ENCODE data around the gene THOC2.
"Not testable (repeated sequence)": the region's sequence is repeated elsewhere in the genome, so short reads cannot be mapped to it uniquely, and the experiment has no call there.

THOC2 gene

GRCh38 chrX:123665197-123665596 is 67.7 kb downstream of the THOC2 start:
- no peak for DNase-seq (ENCODE audit: low spot score)

DNA sequence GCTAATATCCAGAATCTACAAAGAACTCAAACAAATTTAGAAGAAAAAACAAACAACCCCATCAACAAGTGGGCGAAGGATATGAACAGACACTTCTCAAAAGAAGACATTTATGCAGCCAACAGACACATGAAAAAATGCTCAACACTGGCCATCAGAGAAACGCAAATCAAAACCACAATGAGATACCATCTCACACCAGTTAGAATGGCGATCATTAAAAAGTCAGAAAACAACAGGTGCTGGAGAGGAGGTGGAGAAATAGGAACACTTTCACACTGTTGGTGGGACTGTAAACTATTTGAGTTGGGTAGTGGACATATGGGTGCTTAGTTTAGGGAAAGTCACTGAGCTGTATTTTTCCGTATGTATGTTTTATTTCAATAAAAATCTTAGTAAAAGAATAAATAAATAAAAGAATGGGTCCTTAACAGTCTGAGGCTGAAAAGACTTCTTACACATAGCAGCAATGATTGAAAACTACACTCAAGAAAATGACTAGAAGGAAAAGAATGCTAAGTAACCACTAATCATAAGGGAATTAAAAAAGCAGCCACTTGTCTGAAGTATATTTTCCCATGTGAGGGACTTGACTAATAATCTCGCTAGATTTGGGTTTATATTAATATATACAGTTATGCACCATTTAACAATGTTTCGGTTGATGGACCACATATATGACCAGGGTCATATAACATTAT is 68.2 kb downstream of the THOC2 start:
- not testable (repeated sequence) for DNase-seq (ENCODE audit: low spot score)

- DNase-seq (ENCODE audit: low spot score): not testable (repeated sequence)
Observed at GRCh38 chrX:123663720-123664119, 69.1 kb downstream of the THOC2 start.

DNA sequence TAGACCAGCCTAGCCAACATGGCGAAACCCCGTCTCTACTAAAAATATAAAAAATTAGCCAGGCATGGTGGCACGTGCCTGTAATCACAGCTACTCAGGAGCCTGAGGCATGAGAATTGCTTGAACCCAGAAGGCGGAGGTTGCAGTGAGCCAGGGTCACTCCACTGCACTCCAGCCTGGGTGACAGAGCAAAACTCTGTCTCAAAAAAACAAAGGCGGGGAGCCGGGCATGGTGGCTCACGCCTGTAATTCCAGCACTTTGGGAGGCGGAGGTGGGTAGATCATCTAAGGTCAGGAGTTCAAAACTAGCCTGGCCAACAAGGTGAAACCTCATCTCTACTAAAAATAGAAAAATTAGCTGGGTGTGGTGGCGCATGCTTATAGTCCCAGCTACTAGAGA is 76.3 kb downstream of the THOC2 start:
- DNase-seq (ENCODE audit: low spot score): not testable (repeated sequence)

DNA sequence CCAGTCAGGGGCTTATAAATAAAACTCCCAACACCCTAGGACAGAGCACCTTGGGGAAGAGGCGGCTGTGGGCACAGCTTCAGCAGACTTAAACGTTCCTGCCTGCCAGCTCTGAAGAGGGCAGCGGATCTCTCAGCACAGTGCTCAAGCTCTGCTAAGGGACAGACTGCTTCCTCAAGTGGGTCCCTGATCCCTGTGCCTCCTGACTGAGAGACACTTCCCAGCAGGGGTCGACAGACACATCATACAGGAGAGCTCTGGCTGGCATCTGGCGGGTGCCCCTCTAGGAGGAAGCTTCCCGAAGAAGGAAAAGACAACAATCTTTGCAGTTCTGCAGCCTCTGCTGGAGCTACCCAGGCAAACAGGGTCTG is 84.1 kb downstream of the THOC2 start:
- not testable (repeated sequence) for DNase-seq (ENCODE audit: low spot score)

DNA sequence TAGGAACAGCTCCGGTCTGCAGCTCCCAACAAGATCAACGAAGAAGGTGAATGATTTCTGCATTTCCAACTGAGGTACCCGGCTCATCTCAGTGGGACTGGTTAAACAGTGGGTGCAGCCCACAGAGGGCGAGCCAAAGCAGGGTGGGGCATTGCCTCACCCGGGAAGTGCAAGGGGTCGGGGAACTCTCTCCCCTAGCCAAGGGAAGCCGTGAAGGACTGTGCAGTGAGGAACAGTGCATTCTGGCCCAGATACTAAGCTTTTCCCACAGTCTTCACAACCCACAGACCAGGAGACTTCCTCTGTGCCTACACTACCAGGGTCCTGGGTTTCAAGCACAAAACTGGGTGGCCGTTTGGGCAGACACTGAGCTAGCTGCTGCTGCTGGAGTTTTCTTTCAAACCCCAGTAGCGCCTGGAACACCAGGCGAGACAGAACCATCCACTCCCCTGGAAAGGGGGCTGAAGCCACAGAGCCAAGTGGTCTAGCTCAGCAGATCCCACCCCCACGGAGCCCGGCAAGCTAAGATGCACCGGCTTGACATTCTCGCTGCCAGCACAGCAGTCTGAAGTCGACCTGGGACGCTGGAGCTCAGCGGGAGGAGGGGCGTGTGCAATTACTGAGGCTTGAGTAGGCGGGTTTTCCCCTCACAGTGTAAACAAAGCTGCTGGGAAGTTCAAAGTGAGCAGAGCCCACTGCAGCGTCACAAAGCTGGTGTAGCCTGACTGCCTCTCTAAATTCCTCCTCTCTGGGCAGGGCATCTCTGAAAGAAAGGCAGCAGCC is 84.6 kb downstream of the THOC2 start:
- DNase-seq (ENCODE audit: low spot score): peak; percentile 11

GRCh38 chrX:123647244-123647643 is 85.6 kb downstream of the THOC2 start:
- no peak for DNase-seq (ENCODE audit: low spot score)

- no peak for DNase-seq (ENCODE audit: low spot score)
Observed at GRCh38 chrX:123629502-123629901, 103.3 kb downstream of the THOC2 start.

GRCh38 chrX:123626962-123627361 is 105.9 kb downstream of the THOC2 start:
- no peak for DNase-seq (ENCODE audit: low spot score)

DNA sequence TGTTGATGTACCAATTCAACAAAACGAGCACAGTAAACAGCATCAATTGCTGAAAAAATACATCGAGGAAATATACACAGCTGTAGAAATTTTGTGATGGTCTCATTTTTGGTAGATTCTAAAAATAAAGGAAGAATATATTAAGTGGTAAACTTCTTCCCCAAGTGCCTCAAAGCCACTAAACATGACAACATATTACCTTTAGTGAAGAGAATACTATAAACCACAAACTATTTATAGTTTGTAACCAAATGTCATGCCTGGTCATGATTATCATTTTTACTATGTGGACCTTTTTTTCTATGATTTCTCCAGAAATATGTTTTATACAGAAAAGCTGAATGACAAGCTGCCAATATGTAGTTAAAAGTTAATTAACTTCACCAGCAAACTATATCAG is 106.9 kb downstream of the THOC2 start:
- DNase-seq (ENCODE audit: low spot score): no peak

GRCh38 chrX:123625477-123625876 is 107.4 kb downstream of the THOC2 start:
- no peak for DNase-seq (ENCODE audit: low spot score)

DNA sequence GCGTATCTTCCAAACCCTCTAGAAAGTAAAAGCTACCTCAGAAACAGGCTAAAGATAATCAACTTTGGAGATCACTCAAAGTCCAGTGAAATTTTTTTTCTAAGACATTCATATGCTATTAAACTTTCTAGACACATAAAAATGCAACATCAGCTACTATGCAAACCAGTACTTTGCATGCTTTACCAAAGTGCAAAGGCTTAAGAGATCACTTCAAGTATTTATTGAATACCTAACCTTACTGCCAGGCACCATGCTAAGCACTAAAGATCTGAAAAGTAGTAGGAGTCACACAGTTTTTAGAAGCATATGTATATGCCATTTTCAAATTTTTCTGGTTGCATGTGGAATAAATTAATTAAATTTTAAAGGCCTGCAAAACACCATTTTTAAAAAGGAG is 115.8 kb downstream of the THOC2 start:
- DNase-seq (ENCODE audit: low spot score): no peak

- DNase-seq (ENCODE audit: low spot score): no peak
Observed at GRCh38 chrX:123610915-123611314, 121.9 kb downstream of the THOC2 start.

DNA sequence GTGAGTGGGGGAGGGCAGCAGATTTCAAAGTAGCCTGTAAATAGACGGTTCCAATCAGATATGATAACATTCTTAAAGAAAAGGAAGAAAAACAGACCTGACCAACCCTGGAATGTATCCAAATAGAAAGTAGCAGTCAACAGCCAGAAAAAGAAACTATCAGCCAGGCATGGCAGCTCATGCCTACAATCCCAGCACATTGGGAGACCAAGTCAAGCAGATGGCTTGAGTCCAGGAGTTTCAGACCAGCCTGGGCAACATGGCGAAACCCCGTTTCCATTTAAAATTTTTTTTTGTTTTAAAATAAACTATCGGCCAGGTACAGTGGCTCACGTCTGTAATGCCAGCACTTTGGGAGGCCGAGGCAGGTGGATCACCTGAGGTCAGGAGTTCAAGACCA is 125.0 kb downstream of the THOC2 start:
- no peak for DNase-seq (ENCODE audit: low spot score)

- no peak for DNase-seq (ENCODE audit: low spot score)
Observed at GRCh38 chrX:123607270-123607669, 125.6 kb downstream of the THOC2 start.

DNA sequence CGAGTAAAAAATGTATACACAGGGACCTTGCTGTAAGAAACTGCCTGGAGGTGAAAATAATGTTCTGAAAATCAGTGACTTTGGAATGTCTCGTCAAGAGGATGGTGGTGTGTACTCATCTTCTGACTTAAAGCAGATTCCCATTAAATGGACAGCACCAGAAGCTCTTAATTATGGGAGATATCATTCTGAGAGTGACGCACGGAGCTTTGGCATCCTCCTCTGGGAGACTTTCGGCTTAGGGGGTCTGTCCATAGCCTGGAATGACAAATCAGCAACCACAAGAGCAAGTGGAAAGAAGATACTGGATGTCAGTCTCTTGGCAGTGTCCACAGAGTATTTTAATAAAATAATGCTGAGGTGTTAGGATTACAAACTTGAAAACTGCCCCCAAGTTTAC is 129.4 kb downstream of the THOC2 start:
- no peak for DNase-seq (ENCODE audit: low spot score)

- no peak for DNase-seq (ENCODE audit: low spot score)
Observed at GRCh38 chrX:123601437-123601836, 131.4 kb downstream of the THOC2 start.

DNA sequence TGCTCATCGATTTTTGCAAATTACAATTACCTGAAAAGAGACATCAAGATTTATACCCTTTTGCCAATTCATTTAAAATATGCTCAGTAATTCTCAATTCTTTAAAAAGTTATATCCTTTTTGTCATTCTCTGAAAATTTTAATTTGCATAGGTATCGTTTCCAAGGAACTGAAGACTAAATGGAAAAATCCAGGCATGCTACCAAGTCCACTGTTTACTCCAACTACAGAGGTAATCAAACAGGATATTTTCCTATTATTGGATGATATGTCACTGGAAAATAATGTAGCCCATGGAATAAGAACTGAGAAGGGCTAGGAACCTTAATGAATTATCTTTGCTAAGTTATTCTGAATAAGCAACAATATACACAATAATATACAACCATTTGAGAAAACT is 132.7 kb downstream of the THOC2 start:
- no peak for DNase-seq (ENCODE audit: low spot score)

DNA sequence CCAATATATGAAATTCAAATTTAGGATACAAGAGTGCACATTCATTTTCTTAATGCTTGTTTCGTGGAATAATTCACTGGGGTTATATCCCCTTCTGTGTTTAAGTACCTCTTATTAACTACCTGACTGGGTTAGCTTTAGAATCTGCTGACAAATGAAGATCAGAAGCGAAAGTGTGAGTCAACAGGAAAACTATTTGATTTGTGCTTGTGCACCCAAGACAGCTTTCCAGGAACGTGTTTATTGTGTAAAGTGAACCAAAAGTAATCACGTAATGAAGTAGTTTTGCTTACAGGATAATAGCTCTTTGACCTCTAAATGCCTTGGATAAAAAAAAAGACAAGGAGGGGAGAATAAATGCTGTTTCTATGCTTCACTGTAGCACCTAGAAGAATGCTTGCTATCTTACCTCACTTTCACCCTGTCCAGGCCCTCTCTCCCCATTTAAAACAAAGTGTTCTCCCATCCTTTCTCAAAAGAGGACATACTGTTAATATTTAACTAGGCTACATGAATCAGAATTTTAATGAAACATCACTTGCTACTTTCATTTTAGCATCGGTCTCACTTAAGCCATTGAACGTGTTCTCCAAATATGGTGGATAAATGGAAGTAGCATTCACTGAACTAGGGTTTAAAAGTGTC is 141.9 kb downstream of the THOC2 start:
- DNase-seq (ENCODE audit: low spot score): no peak

DNA sequence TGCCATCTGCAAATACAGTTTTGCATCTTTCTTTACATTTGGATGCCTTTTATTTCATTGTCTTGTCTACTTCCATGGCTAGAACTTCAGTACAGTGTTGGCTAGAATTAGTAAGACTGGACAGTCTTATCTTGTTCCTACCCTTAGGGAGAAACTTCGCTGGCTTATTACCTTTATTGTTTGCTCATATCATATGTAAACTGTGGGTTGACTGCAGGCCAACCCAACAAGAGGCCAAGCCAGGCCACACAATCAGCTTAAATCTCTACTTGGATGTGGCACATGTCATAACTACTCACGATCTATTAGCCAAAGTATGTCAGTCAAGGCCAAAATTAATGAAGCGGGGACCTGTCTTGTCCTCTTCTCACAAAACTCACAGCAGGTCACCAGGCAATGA is 144.1 kb downstream of the THOC2 start:
- DNase-seq (ENCODE audit: low spot score): no peak

DNA sequence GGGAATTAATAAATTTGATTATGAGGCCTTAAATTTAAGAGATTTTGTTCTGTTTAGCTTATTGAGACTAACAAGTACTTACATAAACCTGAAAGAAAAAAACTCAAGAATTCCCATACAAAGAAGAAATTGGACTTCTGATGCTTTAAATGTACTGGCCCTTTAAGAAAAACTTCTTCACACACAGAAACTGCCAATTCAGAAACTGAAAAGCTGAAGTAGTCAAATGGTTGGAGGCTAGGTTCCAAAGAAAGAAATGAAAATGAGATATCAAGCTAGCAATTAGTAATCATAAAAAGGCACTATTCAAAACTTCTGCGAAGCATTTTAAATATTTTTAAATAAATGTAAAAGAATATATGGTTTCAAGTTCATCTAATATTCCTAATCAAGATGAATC is 151.3 kb downstream of the THOC2 start:
- DNase-seq (ENCODE audit: low spot score): no peak

DNA sequence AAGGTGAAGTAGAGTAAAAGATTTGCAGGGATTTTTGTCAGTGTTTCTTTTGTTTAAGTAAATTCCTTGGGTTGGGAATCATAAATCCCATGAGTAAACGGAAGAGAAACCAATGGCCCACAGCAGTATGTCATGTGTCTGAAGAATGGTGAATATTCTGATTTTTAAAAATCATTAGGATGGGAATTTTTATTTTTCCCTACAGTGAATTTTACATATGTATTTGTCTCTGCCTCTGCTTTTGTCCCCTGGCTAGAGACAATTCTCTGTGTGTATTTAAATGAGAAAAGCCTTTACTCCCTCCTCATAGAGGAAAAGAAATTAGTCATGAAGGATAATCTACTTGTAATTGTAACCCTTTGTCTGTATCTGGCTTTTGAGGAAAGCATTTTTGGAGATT is 152.1 kb downstream of the THOC2 start:
- no peak for DNase-seq (ENCODE audit: low spot score)

GRCh38 chrX:123574027-123574426 is 158.8 kb downstream of the THOC2 start:
- not testable (repeated sequence) for DNase-seq (ENCODE audit: low spot score)
